Natural killer cell (primary cell): Measurements from ENCODE around the gene SLC35F3. TPM values are rescaled to one million over a fixed set of nuclear protein-coding genes. Genes with fewer than 3 reads are reported as not detected.

Source experiments
- ATAC-seq, 3 donors: fragments of 150-1000 bp in 2 of 3; fragments of 200-7000 bp in 1 of 3; cut with Tn5 transposase; 1 replicate in 1 of 3; 2 replicates in 2 of 3; pipeline ENCODE4 v1.10.0; 2021; ENCODE audit warnings: mild to moderate bottlenecking in 2 of 3, moderate library complexity in 2 of 3
- DNase-seq, 2 donors: peaks; one replicate each; pipeline versions ENCODE4 v3.0.0 to v3.0.0-alpha.2; 2013 to 2021; ENCODE audit warnings: mixed read lengths in 1 of 2
- H3K27ac ChIP-seq: one replicate; pipeline ENCODE4 v1.5.1; 2013; ENCODE audit warnings: mild to moderate bottlenecking, low read length
- H3K27me3 ChIP-seq: one replicate; pipeline ENCODE4 v1.6.1; 2013; ENCODE audit warnings: low read length; ENCODE audit not compliant: control insufficient read depth, insufficient read depth
- H3K36me3 ChIP-seq: one replicate; pipeline ENCODE4 v1.6.1; 2013; ENCODE audit warnings: low read length; ENCODE audit not compliant: control insufficient read depth, insufficient read depth
- H3K4me1 ChIP-seq: one replicate; pipeline ENCODE4 v1.6.1; 2013; ENCODE audit warnings: low read length; ENCODE audit not compliant: control insufficient read depth, insufficient read depth
- H3K4me3 ChIP-seq: one replicate; pipeline ENCODE4 v1.5.1; 2013; ENCODE audit warnings: low read length
- H3K9me3 ChIP-seq: one replicate; pipeline ENCODE4 v1.6.1; 2013; ENCODE audit warnings: low read length; ENCODE audit not compliant: control insufficient read depth, insufficient read depth
- H3K27ac Mint-ChIP-seq, 2 donors: one replicate each; pipeline ENCODE4 v1.8.0; 2022; ENCODE audit warnings: mild to moderate bottlenecking in 2 of 2, mixed read lengths in 2 of 2, moderate library complexity in 1 of 2
- H3K27me3 Mint-ChIP-seq, 2 donors: one replicate each; pipeline ENCODE4 v1.8.0; 2022; ENCODE audit warnings: low read depth in 2 of 2, mixed read lengths in 2 of 2
- H3K36me3 Mint-ChIP-seq: one replicate; pipeline ENCODE4 v1.8.0; 2022; ENCODE audit warnings: mixed read lengths
- H3K4me1 Mint-ChIP-seq, 2 donors: one replicate each; pipeline ENCODE4 v1.8.0; 2022; ENCODE audit warnings: mixed read lengths in 2 of 2
- H3K4me3 Mint-ChIP-seq: one replicate; pipeline ENCODE4 v1.8.0; 2022; ENCODE audit warnings: mild to moderate bottlenecking, moderate library complexity, mixed read lengths
- H3K9me3 Mint-ChIP-seq, 2 donors: one replicate each; pipeline ENCODE4 v1.8.0; 2022; ENCODE audit warnings: mixed read lengths in 2 of 2
- WGBS: methylation state at CpG from one replicate; pipeline ENCODE4 v1.1.7; 2013; ENCODE audit warnings: missing lambda C conversion rate; ENCODE audit not compliant: insufficient coverage; 5-methylcytosine and 5-hydroxymethylcytosine counted together
- intact Hi-C: fragments of 100-400 bp; cut with micrococcal nuclease; formaldehyde crosslinking; loops from one replicate; pipeline ENCODE4 v1.14.2; 2022
- total RNA-seq, 4 donors: library from RNA; stranded (reverse); fragments of 120-200 nt in 1 of 4; gene quantifications; one replicate each; pipeline versions ENCODE4 v1.2.3 to v1.2.4, GENCODE V29; 2013 to 2022
- TF ChIP-seq, protein P1 (sequence below): fragments of 200-600 bp; IDR thresholded peaks from one replicate; pipeline ENCODE4 v1.8.0; 2022; ENCODE audit warnings: antibody characterized with exemption

Gene SLC35F3
- total RNA-seq, 3 donors from 2014 or later (not counting 1 experiment from before 2014, with no cell fraction given), result not detected

GRCh38 chr1:233907151-233907550 is 2.7 kb downstream of the SLC35F3 start:
- Mint-ChIP-seq H3K27me3 (peaks cover 22 to 60% of the 10 kb centered on the region in 2 donors), H3K9me3 (peaks cover 3 to 7% of the 10 kb centered on the region in 2 donors), H3K36me3 (peaks cover 13% of the 10 kb centered on the region), H3K4me3 (no peak overlapping the region), H3K4me1 (peaks cover 0 to 5% of the 10 kb centered on the region in 2 donors), H3K27ac (no peak overlapping the region)
- no peaks in the 10 kb centered on the region for H3K36me3 ChIP-seq
- intact Hi-C loops, result no loop called here
- no peak overlapping the region for H3K4me3 ChIP-seq
- DNase-seq, result no peak
- TF ChIP-seq, protein P1, sequence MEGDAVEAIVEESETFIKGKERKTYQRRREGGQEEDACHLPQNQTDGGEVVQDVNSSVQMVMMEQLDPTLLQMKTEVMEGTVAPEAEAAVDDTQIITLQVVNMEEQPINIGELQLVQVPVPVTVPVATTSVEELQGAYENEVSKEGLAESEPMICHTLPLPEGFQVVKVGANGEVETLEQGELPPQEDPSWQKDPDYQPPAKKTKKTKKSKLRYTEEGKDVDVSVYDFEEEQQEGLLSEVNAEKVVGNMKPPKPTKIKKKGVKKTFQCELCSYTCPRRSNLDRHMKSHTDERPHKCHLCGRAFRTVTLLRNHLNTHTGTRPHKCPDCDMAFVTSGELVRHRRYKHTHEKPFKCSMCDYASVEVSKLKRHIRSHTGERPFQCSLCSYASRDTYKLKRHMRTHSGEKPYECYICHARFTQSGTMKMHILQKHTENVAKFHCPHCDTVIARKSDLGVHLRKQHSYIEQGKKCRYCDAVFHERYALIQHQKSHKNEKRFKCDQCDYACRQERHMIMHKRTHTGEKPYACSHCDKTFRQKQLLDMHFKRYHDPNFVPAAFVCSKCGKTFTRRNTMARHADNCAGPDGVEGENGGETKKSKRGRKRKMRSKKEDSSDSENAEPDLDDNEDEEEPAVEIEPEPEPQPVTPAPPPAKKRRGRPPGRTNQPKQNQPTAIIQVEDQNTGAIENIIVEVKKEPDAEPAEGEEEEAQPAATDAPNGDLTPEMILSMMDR, result no peak
- no peak overlapping the region for H3K27ac ChIP-seq
- no peaks in the 10 kb centered on the region for H3K4me1 ChIP-seq
- H3K27me3 ChIP-seq, result peaks cover 17% of the 10 kb centered on the region
- H3K9me3 ChIP-seq, result no peaks in the 10 kb centered on the region
- no peak for ATAC-seq

DNA sequence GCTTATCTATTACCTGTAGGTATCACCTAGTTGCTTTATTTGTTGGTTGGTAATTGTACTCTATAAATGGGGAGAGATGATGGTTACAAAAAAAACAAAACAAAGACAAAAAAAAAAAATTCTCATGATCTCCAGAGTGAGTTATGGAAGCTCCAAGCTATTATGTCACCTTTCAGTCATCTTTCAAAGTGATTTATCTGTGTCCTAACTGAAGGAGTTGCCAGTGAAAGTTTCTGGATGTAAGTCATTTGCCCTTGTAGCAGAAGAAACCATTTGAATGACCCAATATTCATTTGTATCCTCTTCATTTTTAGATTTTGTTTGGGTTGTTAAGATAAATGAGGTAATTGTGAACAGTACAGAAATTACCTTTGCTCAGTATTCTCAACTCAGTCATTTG is 3.6 kb downstream of the SLC35F3 start:
- ATAC-seq (no peak), DNase-seq (no peak)
- intact Hi-C loops, result no loop called here
- Mint-ChIP-seq H3K4me1 (peaks cover 0 to 5% of the 10 kb centered on the region in 2 donors), H3K4me3 (no peak overlapping the region), H3K27me3 (peaks cover 15 to 53% of the 10 kb centered on the region in 2 donors), H3K36me3 (peaks cover 13% of the 10 kb centered on the region), H3K27ac (no peak overlapping the region), H3K9me3 (peaks cover 3% of the 10 kb centered on the region in 2 donors)
- Histone ChIP-seq H3K36me3 (no peaks in the 10 kb centered on the region), H3K4me3 (no peak overlapping the region), H3K9me3 (no peaks in the 10 kb centered on the region), H3K4me1 (no peaks in the 10 kb centered on the region), H3K27ac (no peak overlapping the region), H3K27me3 (peaks cover 15% of the 10 kb centered on the region)
- TF ChIP-seq, protein P1, result no peak

DNA sequence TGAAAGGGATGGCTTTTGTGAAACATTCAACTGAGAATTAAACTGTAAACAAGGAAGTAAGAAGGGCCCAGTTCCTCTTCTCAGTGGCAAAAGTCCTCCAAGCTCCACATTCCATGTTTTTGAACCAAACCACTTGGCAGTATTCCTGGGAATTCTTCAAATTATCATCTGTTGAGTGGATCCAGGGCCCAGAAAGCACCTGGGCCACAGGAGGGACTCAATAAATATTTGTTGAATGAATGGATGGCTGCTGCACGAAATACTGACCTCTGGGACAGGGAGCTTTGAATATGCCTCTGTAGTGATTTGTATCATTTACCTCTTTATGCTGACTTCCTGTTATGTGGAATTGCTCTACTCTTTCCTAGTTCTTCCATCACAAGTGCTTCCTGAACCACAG is 4.7 kb downstream of the SLC35F3 start:
- no peaks in the 10 kb centered on the region for H3K36me3 ChIP-seq
- H3K27ac ChIP-seq, result no peak overlapping the region
- no peaks in the 10 kb centered on the region for H3K9me3 ChIP-seq
- Mint-ChIP-seq H3K4me3 (no peak overlapping the region), H3K9me3 (peaks cover 2% of the 10 kb centered on the region in 2 donors), H3K27ac (no peak overlapping the region), H3K36me3 (peaks cover 10% of the 10 kb centered on the region), H3K27me3 (peaks cover 11 to 45% of the 10 kb centered on the region in 2 donors), H3K4me1 (peaks cover 0 to 3% of the 10 kb centered on the region in 2 donors)
- TF ChIP-seq, protein P1, result no peak
- no peak overlapping the region for H3K4me3 ChIP-seq
- H3K4me1 ChIP-seq, result no peaks in the 10 kb centered on the region
- H3K27me3 ChIP-seq, result peaks cover 10% of the 10 kb centered on the region
- no peak for ATAC-seq
- no CpG with 5 or more reads among the region's 1 CpG for WGBS
- no peak for DNase-seq
- intact Hi-C loops, result no loop called here

GRCh38 chr1:233912447-233912846 is 8.0 kb downstream of the SLC35F3 start:
- no peaks in the 10 kb centered on the region for H3K4me1 Mint-ChIP-seq
- DNase-seq, result no peak
- H3K36me3 Mint-ChIP-seq, result peaks cover 5% of the 10 kb centered on the region
- H3K27ac ChIP-seq, result no peak overlapping the region
- no peaks in the 10 kb centered on the region for H3K9me3 ChIP-seq
- no peaks in the 10 kb centered on the region for H3K9me3 Mint-ChIP-seq
- H3K4me3 ChIP-seq, result no peak overlapping the region
- no peaks in the 10 kb centered on the region for H3K27me3 ChIP-seq
- H3K4me3 Mint-ChIP-seq, result no peak overlapping the region
- no peaks in the 10 kb centered on the region for H3K36me3 ChIP-seq
- 91% methylated on average over 4 of the region's 8 CpGs for WGBS
- TF ChIP-seq, protein P1, result no peak
- ATAC-seq, result no peak
- no peaks in the 10 kb centered on the region for H3K4me1 ChIP-seq
- H3K27me3 Mint-ChIP-seq, result peaks cover 0 to 22% of the 10 kb centered on the region in 2 donors
- intact Hi-C loops, result no loop called here
- no peak overlapping the region for H3K27ac Mint-ChIP-seq
